HL-60 (cell line): ENCODE results near the gene KBTBD3.
"Not testable (repeated sequence)": the region's sequence is repeated elsewhere in the genome, so short reads cannot be mapped to it uniquely, and the experiment has no call there.

ENCODE experiments used
- DNase-seq, 2 experiments: peaks; one replicate each; pipeline ENCODE4 v3.0.0-alpha.2; 2010 to 2020; ENCODE audit warnings: low read depth in 1 of 2, low spot score in 1 of 2
- H3K27ac ChIP-seq: fragments of 250-450 bp; sonication (Bioruptor Pico); replicated peaks from 2 replicates; pipeline ENCODE4 v1.5.1; 2020; ENCODE audit warnings: mild to moderate bottlenecking, moderate library complexity
- H3K27me3 ChIP-seq: fragments of 250-450 bp; sonication (Bioruptor Pico); 2 replicates; pipeline ENCODE4 v1.5.1; 2021; ENCODE audit warnings: mild to moderate bottlenecking, moderate library complexity; ENCODE audit not compliant: insufficient read depth, poor library complexity, severe bottlenecking
- H3K4me3 ChIP-seq: replicated peaks from 2 replicates; pipeline ENCODE4 v1.5.1; 2011; ENCODE audit warnings: mild to moderate bottlenecking, control low read depth, low read length; ENCODE audit not compliant: insufficient read depth
- CTCF ChIP-seq: IDR thresholded peaks from one replicate; pipeline ENCODE4 v1.5.1; 2011; ENCODE audit warnings: low read length, control low read depth, inconsistent platforms; ENCODE audit not compliant: insufficient read depth
- GABPA ChIP-seq: IDR thresholded peaks from 2 replicates; pipeline ENCODE4 v1.6.1; 2012; ENCODE audit warnings: low read depth
- POLR2AphosphoS5 ChIP-seq: IDR thresholded peaks from 2 replicates; pipeline ENCODE4 v1.6.1; 2012; ENCODE audit warnings: low read depth
- REST ChIP-seq: IDR thresholded peaks from 2 replicates; pipeline ENCODE4 v1.6.1; 2012; ENCODE audit warnings: low read depth; ENCODE audit not compliant: insufficient replicate concordance
- SPI1 ChIP-seq: IDR thresholded peaks from 2 replicates; pipeline ENCODE4 v1.6.1; 2012; ENCODE audit warnings: low read depth, mild to moderate bottlenecking, borderline replicate concordance

KBTBD3 gene

DNA sequence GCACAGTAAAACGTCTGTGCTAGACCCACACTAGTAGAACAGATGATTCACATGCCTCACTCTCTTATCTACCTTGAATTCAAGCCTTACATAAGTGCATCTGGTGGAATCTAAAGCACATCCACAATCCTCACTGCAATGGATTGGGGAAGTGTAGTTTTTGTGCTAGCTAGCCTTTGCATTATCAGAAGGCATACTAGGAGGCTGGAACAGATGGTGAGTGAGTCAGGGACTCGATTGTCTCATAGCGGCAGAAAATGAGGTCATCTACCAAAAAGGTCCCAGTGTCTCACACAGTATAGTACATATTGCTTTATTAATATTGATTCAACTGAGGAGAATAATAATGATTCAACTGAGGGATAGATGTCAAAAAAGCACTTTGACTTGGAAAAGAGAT, 64.4 kb downstream of the KBTBD3 start:
- no peak overlapping the region for H3K4me3 ChIP-seq
- no peak for TF ChIP-seq CTCF
- TF ChIP-seq REST: no peak
- no peak for TF ChIP-seq GABPA
- TF ChIP-seq POLR2AphosphoS5: no peak
- no peak for TF ChIP-seq SPI1
- no peaks in the 10 kb centered on the region for H3K27me3 ChIP-seq
- no peak overlapping the region for H3K27ac ChIP-seq
- DNase-seq: no peak

DNA sequence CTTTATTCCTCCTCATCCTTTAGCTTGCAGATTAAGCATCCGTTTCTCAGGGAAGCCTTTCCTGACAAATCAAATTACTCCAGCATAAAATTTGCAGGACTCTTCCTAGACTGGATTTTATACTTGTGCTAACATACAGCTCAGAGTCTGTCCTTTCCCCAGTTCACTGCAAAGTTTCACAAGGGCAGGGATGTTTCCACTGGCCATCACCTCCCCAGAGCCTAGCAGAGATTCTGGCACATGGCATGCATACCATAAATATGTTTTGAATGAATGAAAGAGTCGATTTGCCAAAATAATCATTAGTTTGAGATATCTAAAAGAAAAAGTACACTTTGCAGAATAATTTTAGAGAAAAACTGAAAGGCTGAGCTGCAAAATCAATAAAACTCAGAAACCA, 65.7 kb downstream of the KBTBD3 start:
- Histone ChIP-seq H3K27ac (no peak overlapping the region), H3K4me3 (no peak overlapping the region), H3K27me3 (no peaks in the 10 kb centered on the region)
- DNase-seq: no peak
- TF ChIP-seq SPI1 (no peak), CTCF (no peak), REST (no peak), GABPA (no peak), POLR2AphosphoS5 (no peak)

- not testable (repeated sequence) for H3K27me3 ChIP-seq, H3K27ac ChIP-seq, H3K4me3 ChIP-seq, DNase-seq
Measured at GRCh38 chr11:106003094-106003493, 74.1 kb downstream of the KBTBD3 start.

GRCh38 chr11:106001304-106002012, 75.7 kb downstream of the KBTBD3 start:
- no peak overlapping the region for H3K4me3 ChIP-seq
- TF ChIP-seq GABPA: no peak
- no peak for TF ChIP-seq POLR2AphosphoS5
- no peak for TF ChIP-seq CTCF
- TF ChIP-seq REST: no peak
- TF ChIP-seq SPI1: no peak
- no peak for DNase-seq

More at GRCh38 chr11:106001304-106002012, 75.7 kb downstream of the KBTBD3 start:
- no peaks in the 10 kb centered on the region for H3K27me3 ChIP-seq
- no peak overlapping the region for H3K27ac ChIP-seq
